Activated B cell treated with CpG ODN at 0.5 μM for 24 hours (primary cell): Measurements from ENCODE around the gene GATAD2A. TPM values are rescaled to one million over a fixed set of nuclear protein-coding genes. Genes with fewer than 3 reads are reported as not detected.
A peak's percentile ranks its signal among the peaks of the same experiment; 100 is the strongest.

Source experiments
- ATAC-seq: fragments of 200-7000 bp; cut with Tn5 transposase; one replicate; pipeline ENCODE4 v1.10.0; 2021; ENCODE audit warnings: low read depth, mild to moderate bottlenecking, moderate library complexity
- CTCF ChIA-PET: fragments of 350-600 bp; sonication (Branson Sonifier 250); formaldehyde crosslinking; loops from one replicate; lab custom pipeline; 2021; ENCODE audit warnings: antibody characterized with exemption; lab: Charles Lee
- POLR2A ChIA-PET: fragments of 350-600 bp; sonication (Branson Sonifier 250); formaldehyde crosslinking; loops from one replicate; lab custom pipeline; 2021; ENCODE audit warnings: antibody characterized with exemption; lab: Charles Lee
- DNase-seq: peaks from one replicate; pipeline ENCODE4 v3.0.0; 2022
- H3K27ac Mint-ChIP-seq: one replicate; pipeline ENCODE4 v1.8.0; 2020; ENCODE audit warnings: mixed read lengths
- H3K27me3 Mint-ChIP-seq: one replicate; pipeline ENCODE4 v1.8.0; 2021; ENCODE audit warnings: mixed read lengths
- H3K36me3 Mint-ChIP-seq: one replicate; pipeline ENCODE4 v1.8.0; 2021; ENCODE audit warnings: low read depth, mixed read lengths
- H3K4me1 Mint-ChIP-seq: one replicate; pipeline ENCODE4 v1.8.0; 2021; ENCODE audit warnings: mixed read lengths
- H3K4me3 Mint-ChIP-seq: one replicate; pipeline ENCODE4 v1.8.0; 2020; ENCODE audit warnings: mild to moderate bottlenecking, mixed read lengths
- H3K9me3 Mint-ChIP-seq: one replicate; pipeline ENCODE4 v1.8.0; 2020; ENCODE audit warnings: mixed read lengths
- intact Hi-C: fragments of 100-400 bp; cut with micrococcal nuclease; formaldehyde crosslinking; loops from one replicate; pipeline ENCODE4 v1.15.1; 2024
- total RNA-seq: library from RNA; stranded (reverse); gene quantifications from 2 replicates; pipeline ENCODE4 v1.2.3, GENCODE V29; 2022
- TF ChIP-seq, protein P1 (sequence below): fragments of 200-600 bp; IDR thresholded peaks from one replicate; pipeline ENCODE4 v1.8.0; 2022; ENCODE audit warnings: antibody characterized with exemption, mild to moderate bottlenecking

GATAD2A gene
- total RNA-seq, 1 donor from 2014 or later: 116 TPM

DNA sequence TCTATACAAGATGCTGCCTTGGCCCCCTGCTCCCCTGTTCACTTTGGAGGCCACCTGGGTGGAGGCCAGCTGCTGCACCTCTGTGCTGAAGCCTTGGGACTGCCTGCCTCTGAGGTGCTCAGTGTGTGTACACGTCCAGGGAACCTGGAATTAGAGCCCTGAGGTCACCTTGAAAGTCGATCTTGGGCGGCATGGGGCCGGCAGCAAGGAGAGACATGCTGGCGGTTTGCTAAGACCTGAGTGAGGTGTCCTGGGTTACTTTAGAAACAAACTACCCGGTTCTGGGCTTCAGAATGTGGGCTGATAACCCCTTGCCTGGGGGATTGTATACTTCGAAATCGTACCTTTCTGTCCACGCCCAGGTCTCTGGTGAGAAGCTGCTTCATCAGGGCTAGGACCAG, 84.3 kb downstream of the GATAD2A start:
- POLR2A ChIA-PET: interaction anchor here (0.5 to 3.9 kb wide), 13 partner anchors 26 to 932 kb away, joined by 3 to 35 read pairs (median 6); partner anchors contain the start of genes GATAD2A, KXD1, NDUFA13 and TSSK6
- CTCF ChIA-PET: interaction anchor here (1.0 to 6.7 kb wide), 19 partner anchors 18 to 315 kb away, joined by 3 to 140 read pairs (median 5); partner anchors contain the start of gene GATAD2A
- intact Hi-C loops: loop anchor here (1.0 to 2.0 kb wide), 8 partner anchors 45 to 343 kb away; partner anchors contain the start of genes GATAD2A, MAU2 and SUGP1
- no peak for ATAC-seq
- peaks cover 33% of the 10 kb centered on the region for H3K36me3 Mint-ChIP-seq
- peak overlapping the region; percentile 58 for H3K4me3 Mint-ChIP-seq
- no peak for DNase-seq
- H3K27ac Mint-ChIP-seq: peak overlapping the region; percentile 91
- H3K27me3 Mint-ChIP-seq: no peaks in the 10 kb centered on the region
- H3K9me3 Mint-ChIP-seq: no peaks in the 10 kb centered on the region
- TF ChIP-seq, protein P1, sequence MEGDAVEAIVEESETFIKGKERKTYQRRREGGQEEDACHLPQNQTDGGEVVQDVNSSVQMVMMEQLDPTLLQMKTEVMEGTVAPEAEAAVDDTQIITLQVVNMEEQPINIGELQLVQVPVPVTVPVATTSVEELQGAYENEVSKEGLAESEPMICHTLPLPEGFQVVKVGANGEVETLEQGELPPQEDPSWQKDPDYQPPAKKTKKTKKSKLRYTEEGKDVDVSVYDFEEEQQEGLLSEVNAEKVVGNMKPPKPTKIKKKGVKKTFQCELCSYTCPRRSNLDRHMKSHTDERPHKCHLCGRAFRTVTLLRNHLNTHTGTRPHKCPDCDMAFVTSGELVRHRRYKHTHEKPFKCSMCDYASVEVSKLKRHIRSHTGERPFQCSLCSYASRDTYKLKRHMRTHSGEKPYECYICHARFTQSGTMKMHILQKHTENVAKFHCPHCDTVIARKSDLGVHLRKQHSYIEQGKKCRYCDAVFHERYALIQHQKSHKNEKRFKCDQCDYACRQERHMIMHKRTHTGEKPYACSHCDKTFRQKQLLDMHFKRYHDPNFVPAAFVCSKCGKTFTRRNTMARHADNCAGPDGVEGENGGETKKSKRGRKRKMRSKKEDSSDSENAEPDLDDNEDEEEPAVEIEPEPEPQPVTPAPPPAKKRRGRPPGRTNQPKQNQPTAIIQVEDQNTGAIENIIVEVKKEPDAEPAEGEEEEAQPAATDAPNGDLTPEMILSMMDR: no peak
- peaks cover 53% of the 10 kb centered on the region for H3K4me1 Mint-ChIP-seq

DNA sequence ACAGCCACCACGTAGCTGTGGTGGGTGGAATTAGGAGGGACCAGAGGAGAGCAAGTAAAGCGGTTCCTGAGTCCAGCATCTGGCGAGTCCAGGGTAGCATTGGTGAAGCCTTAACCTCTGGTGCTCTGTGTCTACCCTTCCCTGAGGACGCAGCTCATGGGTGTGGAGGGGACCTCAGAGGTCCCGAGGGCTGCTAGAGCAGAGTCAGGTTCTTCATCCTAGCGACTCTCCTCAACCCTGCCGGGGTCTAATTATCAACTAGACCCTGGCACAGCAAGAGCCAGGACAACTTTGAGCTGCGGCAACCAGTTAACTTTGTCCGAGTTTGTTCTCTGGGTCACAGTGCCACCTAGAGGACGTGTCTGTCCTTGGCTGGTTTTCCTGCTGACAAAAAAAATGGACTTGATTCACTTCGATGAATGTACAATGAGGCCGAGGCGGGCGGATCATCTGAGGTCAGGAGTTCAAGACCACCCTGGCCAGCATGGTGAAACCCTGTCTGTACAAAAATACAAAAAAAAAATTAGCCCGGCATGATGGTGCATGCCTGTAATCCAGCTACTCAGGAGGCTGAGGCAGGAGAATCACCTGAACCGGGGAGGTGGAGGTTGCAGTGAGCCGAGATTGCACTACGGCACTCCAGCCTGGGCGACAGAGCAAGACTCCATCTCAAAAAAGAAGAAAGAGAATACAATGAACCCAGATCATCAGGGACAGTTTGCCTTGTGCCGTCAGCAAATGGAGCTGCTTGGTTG, 84.9 kb downstream of the GATAD2A start:
- peak; percentile 56 for ATAC-seq
- intact Hi-C loops: loop anchor here (1.0 to 2.0 kb wide), 7 partner anchors 45 to 344 kb away; partner anchors contain the start of genes MAU2 and SUGP1
- Mint-ChIP-seq H3K9me3 (no peaks in the 10 kb centered on the region), H3K4me1 (peaks cover 47% of the 10 kb centered on the region), H3K4me3 (no peak overlapping the region), H3K36me3 (peaks cover 37% of the 10 kb centered on the region), H3K27ac (peak overlapping the region; percentile 91), H3K27me3 (no peaks in the 10 kb centered on the region)
- DNase-seq: peak; percentile 55
- ChIA-PET CTCF (interaction anchor here (0.8 to 6.7 kb wide), 24 partner anchors 15 to 316 kb away, joined by 3 to 140 read pairs (median 5); partner anchors contain the start of gene GATAD2A), POLR2A (interaction anchor here (0.5 to 3.9 kb wide), 16 partner anchors 26 to 933 kb away, joined by 3 to 35 read pairs (median 4); partner anchors contain the start of genes GATAD2A, KXD1, NDUFA13 and TSSK6)
- TF ChIP-seq, protein P1: no peak

DNA sequence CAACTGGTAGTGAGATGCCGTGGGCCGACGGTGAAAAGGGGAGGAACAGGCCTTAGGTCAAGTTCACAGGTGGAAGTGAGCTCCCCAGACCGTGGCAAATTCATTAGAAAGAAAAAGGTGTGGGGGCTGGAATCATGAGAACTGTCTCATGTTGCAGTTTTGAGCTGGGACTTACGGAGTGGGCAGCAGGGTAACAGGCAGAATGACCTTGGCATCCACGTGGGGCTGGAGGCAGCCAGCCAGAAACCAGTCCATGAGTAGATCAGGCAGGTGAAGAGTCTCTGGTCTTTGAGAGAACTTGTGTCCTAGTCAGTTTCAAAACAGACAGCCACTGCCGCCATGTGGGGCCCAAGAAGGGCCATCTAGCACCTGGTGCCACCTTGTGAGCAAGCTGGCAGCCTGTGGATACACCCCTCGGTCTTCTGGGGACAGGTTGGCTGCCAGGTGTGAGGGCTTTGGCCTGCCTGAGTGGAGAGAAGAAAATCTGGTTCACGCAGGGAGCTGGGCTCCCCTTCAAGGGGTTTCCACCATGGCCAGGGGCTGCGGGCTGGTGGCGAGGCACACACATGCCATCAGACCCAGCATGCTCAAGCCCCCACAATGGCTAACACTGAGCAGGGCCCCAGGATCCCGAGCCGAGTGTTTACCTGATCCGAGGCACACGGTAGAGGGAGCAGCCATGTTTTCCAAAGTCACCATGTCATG, 86.0 kb downstream of the GATAD2A start:
- ATAC-seq: no peak
- no peaks in the 10 kb centered on the region for H3K9me3 Mint-ChIP-seq
- H3K27me3 Mint-ChIP-seq: no peaks in the 10 kb centered on the region
- intact Hi-C loops: loop anchor here (2.0 kb wide), 1 partner anchor 345 kb away; no protein-coding TSS in a partner anchor
- peaks cover 37% of the 10 kb centered on the region for H3K4me1 Mint-ChIP-seq
- DNase-seq: no peak
- TF ChIP-seq, protein P1: no peak
- no peak overlapping the region for H3K4me3 Mint-ChIP-seq
- POLR2A ChIA-PET: interaction anchor here (1.0 to 3.9 kb wide), 5 partner anchors 32 to 427 kb away, joined by 3 to 35 read pairs (median 10); partner anchors contain the start of gene GATAD2A
- H3K36me3 Mint-ChIP-seq: peaks cover 46% of the 10 kb centered on the region
- CTCF ChIA-PET: interaction anchor here (0.8 to 6.7 kb wide), 14 partner anchors 16 to 317 kb away, joined by 3 to 140 read pairs (median 6); partner anchors contain the start of gene GATAD2A
- no peak overlapping the region for H3K27ac Mint-ChIP-seq

DNA sequence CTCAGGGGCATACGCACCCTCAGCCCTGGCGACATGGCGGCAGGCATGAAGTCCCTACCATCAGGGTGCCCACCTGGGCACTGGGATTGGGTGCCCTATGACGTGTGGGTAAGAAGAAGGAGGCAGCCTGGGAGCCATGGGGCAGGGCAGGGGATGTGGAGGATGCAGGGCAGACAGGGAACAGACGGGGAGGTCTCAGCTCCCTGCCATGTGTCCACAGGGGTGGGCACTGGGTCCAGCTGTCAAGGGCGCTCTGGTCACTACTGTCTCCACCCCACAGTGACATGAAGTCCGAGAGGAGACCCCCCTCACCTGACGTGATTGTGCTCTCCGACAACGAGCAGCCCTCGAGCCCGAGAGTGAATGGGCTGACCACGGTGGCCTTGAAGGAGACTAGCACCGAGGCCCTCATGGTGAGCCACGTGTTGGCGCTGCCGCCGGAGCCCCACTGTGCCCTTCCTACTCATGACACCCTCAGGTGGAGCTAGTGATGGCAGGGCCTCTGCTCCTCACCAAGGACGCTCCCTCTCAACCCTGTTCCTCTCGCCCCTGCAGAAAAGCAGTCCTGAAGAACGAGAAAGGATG, 86.6 kb downstream of the GATAD2A start:
- H3K9me3 Mint-ChIP-seq: no peaks in the 10 kb centered on the region
- ChIA-PET CTCF (interaction anchor here (1.3 to 6.7 kb wide), 4 partner anchors 87 to 125 kb away, joined by 3 to 140 read pairs (median 32); partner anchors contain the start of gene GATAD2A), POLR2A (interaction anchor here (0.6 to 0.7 kb wide), 2 partner anchors 66 to 170 kb away, joined by 3 read pairs; no protein-coding TSS in a partner anchor)
- H3K36me3 Mint-ChIP-seq: peaks cover 52% of the 10 kb centered on the region
- ATAC-seq (no peak), DNase-seq (no peak)
- no peak overlapping the region for H3K27ac Mint-ChIP-seq
- H3K27me3 Mint-ChIP-seq: no peaks in the 10 kb centered on the region
- intact Hi-C loops: no loop called here
- TF ChIP-seq, protein P1: no peak
- no peak overlapping the region for H3K4me3 Mint-ChIP-seq
- peaks cover 34% of the 10 kb centered on the region for H3K4me1 Mint-ChIP-seq
